Testis (tissue), 2 donors: ENCODE data around the gene MMP23B.

Source experiments
- CTCF ChIP-seq, 3 experiments: fragments of 450-650 bp in 2 of 3; fragments of 200-600 bp in 1 of 3; sonication (generic) in 1 of 3; IDR thresholded peaks; one replicate each; pipeline ENCODE4 v1.5.1; 2016 to 2019; ENCODE audit warnings: antibody characterized with exemption in 3 of 3, mild to moderate bottlenecking in 2 of 3, moderate library complexity in 1 of 3
- POLR2A ChIP-seq: fragments of 450-650 bp; IDR thresholded peaks from one replicate; pipeline ENCODE4 v1.6.1; 2017; ENCODE audit warnings: antibody characterized with exemption, mild to moderate bottlenecking, moderate library complexity

- TF ChIP-seq CTCF (IDR thresholded peaks at IDR 0.05) (no peak), POLR2A (no peak)
Observed at GRCh38 chr1:1678581-1679380, 46.8 kb downstream of the MMP23B start.
